Activated T-cell treated with anti-CD3 and anti-CD28 coated beads, Interleukin-2, amount 50 U/mL, for 72 hours (primary cell): ENCODE data around the gene PPP2R1B. TPM values are rescaled to one million over a fixed set of nuclear protein-coding genes. Genes with fewer than 3 reads are reported as not detected.
"Not testable (repeated sequence)": the region's sequence is repeated elsewhere in the genome, so short reads cannot be mapped to it uniquely, and the experiment has no call there.

ENCODE experiments used
- ATAC-seq, 2 donors: fragments of 150-1000 bp; cut with Tn5 transposase; replicated peaks in 1 of 2; 2 replicates each; pipeline ENCODE4 v1.10.0; 2021; ENCODE audit warnings: moderate library complexity in 2 of 2, mild to moderate bottlenecking in 1 of 2
- DNase-seq, 2 donors: peaks; one replicate each; pipeline ENCODE4 v3.0.0; 2021 to 2022; ENCODE audit warnings: mixed read lengths in 1 of 2
- H3K27ac Mint-ChIP-seq: one replicate; pipeline ENCODE4 v1.8.0; 2022; ENCODE audit warnings: mild to moderate bottlenecking, moderate library complexity, mixed read lengths
- H3K27me3 Mint-ChIP-seq: one replicate; pipeline ENCODE4 v1.8.0; 2022; ENCODE audit warnings: low read depth, mixed read lengths
- H3K36me3 Mint-ChIP-seq, 2 donors: one replicate each; pipeline ENCODE4 v1.8.0; 2022; ENCODE audit warnings: mixed read lengths in 2 of 2, mild to moderate bottlenecking in 1 of 2; ENCODE audit not compliant: insufficient read depth in 2 of 2
- H3K4me1 Mint-ChIP-seq: one replicate; pipeline ENCODE4 v1.8.0; 2022; ENCODE audit warnings: low read depth, mixed read lengths
- H3K4me3 Mint-ChIP-seq, 2 donors: one replicate each; pipeline ENCODE4 v1.8.0; 2022; ENCODE audit warnings: mild to moderate bottlenecking in 2 of 2, mixed read lengths in 2 of 2, moderate library complexity in 2 of 2
- H3K9me3 Mint-ChIP-seq, 2 donors: one replicate each; pipeline ENCODE4 v1.8.0; 2022; ENCODE audit warnings: mixed read lengths in 2 of 2
- total RNA-seq, 2 donors: library from RNA; stranded (reverse); gene quantifications; one replicate each; pipeline ENCODE4 v1.2.3, GENCODE V29; 2022

The PPP2R1B gene
- total RNA-seq, 2 donors from 2014 or later, result 29.6 to 34.7 TPM

DNA sequence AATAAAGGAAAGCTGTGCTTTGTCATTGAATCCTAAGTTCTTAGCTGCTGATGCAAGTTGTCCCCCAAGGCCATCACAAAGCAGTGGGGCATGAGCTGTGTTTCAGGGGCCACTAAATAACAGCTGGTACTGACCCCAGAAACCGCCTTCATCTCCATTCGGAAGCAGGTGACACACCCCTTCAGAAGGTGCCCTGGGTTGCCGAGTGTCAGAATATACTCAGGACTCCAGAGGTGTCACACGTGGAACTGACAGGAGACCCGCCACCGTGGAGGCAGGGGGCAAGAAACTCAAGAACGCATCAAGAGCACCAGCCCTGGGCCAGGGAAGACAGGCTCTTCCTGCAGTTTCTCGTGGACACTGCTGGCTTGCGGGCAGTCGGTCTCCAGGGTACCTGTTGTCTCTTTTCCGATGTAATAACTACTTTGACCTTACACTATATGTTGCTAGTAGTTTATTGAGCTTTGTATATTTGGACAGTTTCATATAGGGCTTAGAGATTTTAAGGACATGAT, 41.5 kb downstream of the PPP2R1B start:
- Mint-ChIP-seq H3K27ac (no peak overlapping the region), H3K36me3 (peaks cover 4 to 6% of the 10 kb centered on the region in 2 donors), H3K4me1 (no peaks in the 10 kb centered on the region), H3K9me3 (no peaks in the 10 kb centered on the region), H3K4me3 (no peak overlapping the region), H3K27me3 (no peaks in the 10 kb centered on the region)
- ATAC-seq, result no peak
- DNase-seq, result no peak

GRCh38 chr11:111723595-111723994, 42.6 kb downstream of the PPP2R1B start:
- no peak for ATAC-seq
- H3K27me3 Mint-ChIP-seq, result no peaks in the 10 kb centered on the region
- no peak overlapping the region for H3K27ac Mint-ChIP-seq
- no peak for DNase-seq
- no peaks in the 10 kb centered on the region for H3K4me1 Mint-ChIP-seq
- H3K9me3 Mint-ChIP-seq, result no peaks in the 10 kb centered on the region
- H3K36me3 Mint-ChIP-seq, result peaks cover 4 to 8% of the 10 kb centered on the region in 2 donors
- no peak overlapping the region for H3K4me3 Mint-ChIP-seq

- H3K4me1 Mint-ChIP-seq, result no peaks in the 10 kb centered on the region
- peaks cover 4 to 8% of the 10 kb centered on the region in 2 donors for H3K36me3 Mint-ChIP-seq
- no peak overlapping the region for H3K4me3 Mint-ChIP-seq
- no peak for ATAC-seq
- no peak for DNase-seq
- no peaks in the 10 kb centered on the region for H3K27me3 Mint-ChIP-seq
- no peaks in the 10 kb centered on the region for H3K9me3 Mint-ChIP-seq
- no peak overlapping the region for H3K27ac Mint-ChIP-seq
Observed at GRCh38 chr11:111722501-111722900, 43.7 kb downstream of the PPP2R1B start.

- Mint-ChIP-seq H3K4me1 (no peaks in the 10 kb centered on the region), H3K9me3 (no peaks in the 10 kb centered on the region), H3K36me3 (peaks cover 4 to 8% of the 10 kb centered on the region in 2 donors), H3K4me3 (no peak overlapping the region), H3K27ac (peak overlapping the region; percentile 12), H3K27me3 (no peaks in the 10 kb centered on the region)
- ATAC-seq, result no peak
- DNase-seq, result no peak
Observed at GRCh38 chr11:111720801-111721494, 45.2 kb downstream of the PPP2R1B start.

GRCh38 chr11:111719379-111719778, 46.8 kb downstream of the PPP2R1B start:
- Mint-ChIP-seq H3K27me3 (no peaks in the 10 kb centered on the region), H3K9me3 (no peaks in the 10 kb centered on the region), H3K4me3 (no peak overlapping the region), H3K36me3 (peaks cover 4 to 6% of the 10 kb centered on the region in 2 donors), H3K4me1 (no peaks in the 10 kb centered on the region), H3K27ac (peak overlapping the region; percentile 96)
- no peak for DNase-seq
- no peak for ATAC-seq

- peaks cover 4 to 6% of the 10 kb centered on the region in 2 donors for H3K36me3 Mint-ChIP-seq
- H3K4me3 Mint-ChIP-seq, result no peak overlapping the region
- ATAC-seq (no peak), DNase-seq (no peak)
- no peaks in the 10 kb centered on the region for H3K9me3 Mint-ChIP-seq
- no peak overlapping the region for H3K27ac Mint-ChIP-seq
- H3K4me1 Mint-ChIP-seq, result no peaks in the 10 kb centered on the region
- no peaks in the 10 kb centered on the region for H3K27me3 Mint-ChIP-seq
Observed at GRCh38 chr11:111718859-111719258, 47.3 kb downstream of the PPP2R1B start.

DNA sequence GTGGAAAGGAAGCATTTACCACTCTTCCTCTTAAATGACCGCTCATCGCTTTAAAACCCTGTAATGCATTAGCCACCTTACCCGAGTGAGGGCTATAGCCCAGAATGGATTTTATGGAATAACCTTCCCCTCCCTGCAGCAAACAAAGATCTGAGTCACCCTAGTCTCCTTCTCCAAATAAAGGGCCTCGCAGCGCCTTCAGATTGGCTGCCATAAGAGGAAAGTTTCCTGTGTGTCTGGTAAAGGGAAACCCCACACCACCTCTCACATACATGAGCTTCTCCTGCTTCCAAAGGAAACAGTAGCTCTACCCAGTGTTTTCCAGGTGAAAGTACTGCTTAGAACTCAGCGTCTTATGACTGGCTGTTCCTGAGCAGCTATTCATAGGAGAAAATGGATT, 47.8 kb downstream of the PPP2R1B start:
- H3K36me3 Mint-ChIP-seq, result peaks cover 4 to 6% of the 10 kb centered on the region in 2 donors
- H3K4me1 Mint-ChIP-seq, result no peaks in the 10 kb centered on the region
- H3K27ac Mint-ChIP-seq, result no peak overlapping the region
- DNase-seq, result no peak
- ATAC-seq, result no peak
- H3K27me3 Mint-ChIP-seq, result no peaks in the 10 kb centered on the region
- H3K4me3 Mint-ChIP-seq, result no peak overlapping the region
- H3K9me3 Mint-ChIP-seq, result no peaks in the 10 kb centered on the region

DNA sequence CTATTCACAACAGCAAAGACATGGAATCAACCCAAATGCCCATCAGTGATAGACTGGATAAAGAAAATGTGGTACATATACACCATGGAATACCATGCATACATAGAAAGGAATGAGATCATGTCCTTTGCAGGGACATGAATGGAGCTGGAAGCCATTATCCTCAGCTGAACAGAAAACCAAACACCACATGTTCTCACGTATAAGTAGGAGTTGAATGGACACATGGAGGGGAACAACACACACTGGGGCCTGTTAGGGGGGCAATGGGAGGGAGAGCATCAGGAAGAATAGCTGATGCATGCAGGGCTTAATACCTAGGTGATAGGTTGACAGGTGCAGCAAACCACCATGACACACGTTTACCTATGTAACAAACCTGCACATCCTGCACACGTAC, 48.5 kb downstream of the PPP2R1B start:
- not testable (repeated sequence) for H3K27me3 Mint-ChIP-seq, H3K27ac Mint-ChIP-seq, ATAC-seq, DNase-seq, H3K9me3 Mint-ChIP-seq, H3K36me3 Mint-ChIP-seq, H3K4me3 Mint-ChIP-seq, H3K4me1 Mint-ChIP-seq

DNA sequence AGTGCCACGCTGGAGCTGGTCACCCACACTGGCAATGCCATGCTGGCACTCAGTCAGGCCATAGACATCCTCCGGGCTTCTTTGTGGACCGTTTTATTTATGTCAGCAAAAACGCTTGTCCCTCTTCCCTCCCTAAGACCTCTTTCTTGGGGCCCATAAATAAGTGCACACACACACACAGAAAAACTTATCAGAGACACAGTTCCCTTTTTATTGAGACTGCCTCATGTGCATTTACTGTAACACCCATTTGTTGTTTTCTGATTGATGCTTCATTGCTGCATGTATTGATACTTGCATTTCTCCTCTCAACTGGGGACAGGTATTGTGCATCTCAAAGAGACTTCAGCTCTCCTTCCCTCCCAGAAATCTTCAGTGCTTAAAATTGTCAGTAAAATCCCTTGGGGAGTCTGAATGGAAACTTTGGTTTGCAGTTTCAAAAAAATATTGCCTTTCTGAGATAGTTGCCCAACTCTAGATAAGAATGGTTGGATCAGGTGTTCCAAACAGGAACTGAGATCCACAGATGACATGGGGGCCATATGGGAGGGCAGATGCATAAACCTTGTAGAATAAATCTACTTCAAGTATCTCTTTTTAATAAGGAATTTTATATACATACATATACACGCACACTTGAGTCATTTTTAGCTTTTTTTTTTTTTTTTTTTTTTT, 50.9 kb downstream of the PPP2R1B start:
- no peak for ATAC-seq
- Mint-ChIP-seq H3K27ac (no peak overlapping the region), H3K4me3 (no peak overlapping the region), H3K36me3 (peaks cover 2 to 4% of the 10 kb centered on the region in 2 donors), H3K9me3 (no peaks in the 10 kb centered on the region), H3K4me1 (no peaks in the 10 kb centered on the region), H3K27me3 (no peaks in the 10 kb centered on the region)
- no peak for DNase-seq

DNA sequence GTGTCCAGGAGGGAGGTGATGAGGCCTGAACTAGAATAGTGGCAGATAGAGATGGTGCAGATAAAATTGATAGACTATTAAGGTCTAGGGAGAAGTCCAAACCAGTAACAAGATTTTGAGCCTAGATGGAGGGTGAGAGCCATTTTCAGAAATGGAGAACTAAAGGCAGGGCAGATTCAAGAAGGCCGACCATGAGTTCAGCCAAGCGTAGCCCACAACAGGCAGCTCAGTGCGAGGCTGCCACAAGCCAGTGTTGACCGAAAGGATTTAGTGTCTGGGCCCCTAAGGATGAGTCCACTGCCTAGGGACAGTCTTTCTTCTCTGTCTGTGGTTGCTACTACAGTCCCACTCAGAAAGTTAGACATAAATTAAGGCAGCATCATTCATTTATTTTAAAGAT, 51.7 kb downstream of the PPP2R1B start:
- H3K4me3 Mint-ChIP-seq, result no peak overlapping the region
- H3K9me3 Mint-ChIP-seq, result no peaks in the 10 kb centered on the region
- no peak overlapping the region for H3K27ac Mint-ChIP-seq
- no peak for ATAC-seq
- DNase-seq, result no peak
- H3K27me3 Mint-ChIP-seq, result no peaks in the 10 kb centered on the region
- no peaks in the 10 kb centered on the region for H3K4me1 Mint-ChIP-seq
- peaks cover 0 to under 1% of the 10 kb centered on the region in 2 donors for H3K36me3 Mint-ChIP-seq

- Mint-ChIP-seq H3K4me1 (no peaks in the 10 kb centered on the region), H3K27ac (no peak overlapping the region), H3K9me3 (no peaks in the 10 kb centered on the region), H3K4me3 (no peak overlapping the region), H3K36me3 (peaks cover 2 to 5% of the 10 kb centered on the region in 2 donors), H3K27me3 (no peaks in the 10 kb centered on the region)
- DNase-seq (no peak), ATAC-seq (no peak)
Observed at GRCh38 chr11:111707691-111708067, 58.5 kb downstream of the PPP2R1B start.

- Mint-ChIP-seq H3K27me3 (no peaks in the 10 kb centered on the region), H3K4me1 (no peaks in the 10 kb centered on the region), H3K9me3 (no peaks in the 10 kb centered on the region), H3K4me3 (no peak overlapping the region), H3K36me3 (peaks cover 2 to 5% of the 10 kb centered on the region in 2 donors), H3K27ac (no peak overlapping the region)
- ATAC-seq (no peak), DNase-seq (no peak)
Observed at GRCh38 chr11:111707039-111707690, 59.0 kb downstream of the PPP2R1B start.

GRCh38 chr11:111703576-111703975, 62.6 kb downstream of the PPP2R1B start:
- H3K4me1 Mint-ChIP-seq, result no peaks in the 10 kb centered on the region
- ATAC-seq, result no peak
- no peaks in the 10 kb centered on the region for H3K9me3 Mint-ChIP-seq
- no peak overlapping the region for H3K4me3 Mint-ChIP-seq
- no peak for DNase-seq
- H3K27ac Mint-ChIP-seq, result no peak overlapping the region
- peaks cover 2 to 5% of the 10 kb centered on the region in 2 donors for H3K36me3 Mint-ChIP-seq
- H3K27me3 Mint-ChIP-seq, result no peaks in the 10 kb centered on the region
